Measurements from ENCODE around the gene CD300A.

GRCh38 chr17:74457820-74458166, 8.6 kb upstream of the CD300A start:
- TF ChIP-seq, protein P1, sequence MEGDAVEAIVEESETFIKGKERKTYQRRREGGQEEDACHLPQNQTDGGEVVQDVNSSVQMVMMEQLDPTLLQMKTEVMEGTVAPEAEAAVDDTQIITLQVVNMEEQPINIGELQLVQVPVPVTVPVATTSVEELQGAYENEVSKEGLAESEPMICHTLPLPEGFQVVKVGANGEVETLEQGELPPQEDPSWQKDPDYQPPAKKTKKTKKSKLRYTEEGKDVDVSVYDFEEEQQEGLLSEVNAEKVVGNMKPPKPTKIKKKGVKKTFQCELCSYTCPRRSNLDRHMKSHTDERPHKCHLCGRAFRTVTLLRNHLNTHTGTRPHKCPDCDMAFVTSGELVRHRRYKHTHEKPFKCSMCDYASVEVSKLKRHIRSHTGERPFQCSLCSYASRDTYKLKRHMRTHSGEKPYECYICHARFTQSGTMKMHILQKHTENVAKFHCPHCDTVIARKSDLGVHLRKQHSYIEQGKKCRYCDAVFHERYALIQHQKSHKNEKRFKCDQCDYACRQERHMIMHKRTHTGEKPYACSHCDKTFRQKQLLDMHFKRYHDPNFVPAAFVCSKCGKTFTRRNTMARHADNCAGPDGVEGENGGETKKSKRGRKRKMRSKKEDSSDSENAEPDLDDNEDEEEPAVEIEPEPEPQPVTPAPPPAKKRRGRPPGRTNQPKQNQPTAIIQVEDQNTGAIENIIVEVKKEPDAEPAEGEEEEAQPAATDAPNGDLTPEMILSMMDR (conservative IDR thresholded peaks at IDR 0.05): no peak; the same call in 1 of the 2 replicates
- no peak for TF ChIP-seq ZFX (IDR thresholded peaks at IDR 0.05)

Measured in C4-2B (cell line).